Measurements from ENCODE around the gene SLX4IP. TPM values are rescaled to one million over a fixed set of nuclear protein-coding genes. Genes with fewer than 3 reads are reported as not detected.

The SLX4IP gene
- polyA plus RNA-seq, 2 of the 4 experiments (the other 2 are of a cell fraction), result 3.4 to 7.5 TPM

DNA sequence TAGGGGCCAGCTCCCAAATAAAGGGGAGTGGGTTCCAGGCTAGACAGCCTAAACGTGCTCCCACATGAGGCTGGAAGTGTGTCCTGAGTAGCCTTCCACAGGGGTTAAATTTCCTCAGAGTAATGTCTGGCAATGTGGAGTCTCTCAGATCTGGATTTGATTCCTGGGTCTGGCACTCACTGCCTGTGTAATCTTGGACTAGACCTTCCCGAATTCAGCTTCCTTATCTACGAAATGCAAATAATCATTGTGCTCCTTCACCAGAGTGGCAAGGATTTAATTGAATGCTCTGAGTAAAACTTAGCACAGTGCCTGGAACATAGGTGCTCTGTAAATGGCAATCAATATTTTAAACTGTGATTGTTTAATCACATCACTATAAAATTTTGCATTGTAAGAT, 114.4 kb downstream of the SLX4IP start:
- CTCF ChIA-PET, result interaction anchor here (0.8 to 3.1 kb wide), 10 partner anchors 27 to 994 kb away, joined by 3 to 10 read pairs (median 4); partner anchors contain the start of gene JAG1
- no peak overlapping the region for H3K4me3 ChIP-seq
- TF ChIP-seq CBX8 (IDR thresholded peaks at IDR 0.05) (no peak), MAFK (IDR thresholded peaks at IDR 0.05; ENCODE audit: partially characterized antibody) (no peak), HOXA7 (CRISPR knock-in tag; IDR thresholded peaks at IDR 0.05) (no peak), CEBPB (IDR thresholded peaks at IDR 0.05) (no peak), GATA3 (IDR thresholded peaks at IDR 0.05; ENCODE audit: borderline replicate concordance) (no peak)
- no peaks in the 10 kb centered on the region for H3K9me3 ChIP-seq
- ATAC-seq (no peak), DNase-seq (ENCODE audit: low read depth in 1 of 2, low spot score in 1 of 2) (no peak), FAIRE-seq (peak; percentile 32)
- 91% methylated on average over 3 of the region's 3 CpGs for WGBS (ENCODE audit: missing lambda C conversion rate)
- H3K4me2 ChIP-seq, result no peak overlapping the region
- peak overlapping the region in 1 of 2 experiments; percentile 59; a peak in 3 of 6 replicates for H3K27ac ChIP-seq
- POLR2A ChIA-PET, result no interaction called here
- peaks cover 41% of the 10 kb centered on the region for H3K4me1 ChIP-seq

GRCh38 chr20:10550204-10551118, 115.4 kb downstream of the SLX4IP start:
- H3K4me2 ChIP-seq, result no peak overlapping the region

DNA sequence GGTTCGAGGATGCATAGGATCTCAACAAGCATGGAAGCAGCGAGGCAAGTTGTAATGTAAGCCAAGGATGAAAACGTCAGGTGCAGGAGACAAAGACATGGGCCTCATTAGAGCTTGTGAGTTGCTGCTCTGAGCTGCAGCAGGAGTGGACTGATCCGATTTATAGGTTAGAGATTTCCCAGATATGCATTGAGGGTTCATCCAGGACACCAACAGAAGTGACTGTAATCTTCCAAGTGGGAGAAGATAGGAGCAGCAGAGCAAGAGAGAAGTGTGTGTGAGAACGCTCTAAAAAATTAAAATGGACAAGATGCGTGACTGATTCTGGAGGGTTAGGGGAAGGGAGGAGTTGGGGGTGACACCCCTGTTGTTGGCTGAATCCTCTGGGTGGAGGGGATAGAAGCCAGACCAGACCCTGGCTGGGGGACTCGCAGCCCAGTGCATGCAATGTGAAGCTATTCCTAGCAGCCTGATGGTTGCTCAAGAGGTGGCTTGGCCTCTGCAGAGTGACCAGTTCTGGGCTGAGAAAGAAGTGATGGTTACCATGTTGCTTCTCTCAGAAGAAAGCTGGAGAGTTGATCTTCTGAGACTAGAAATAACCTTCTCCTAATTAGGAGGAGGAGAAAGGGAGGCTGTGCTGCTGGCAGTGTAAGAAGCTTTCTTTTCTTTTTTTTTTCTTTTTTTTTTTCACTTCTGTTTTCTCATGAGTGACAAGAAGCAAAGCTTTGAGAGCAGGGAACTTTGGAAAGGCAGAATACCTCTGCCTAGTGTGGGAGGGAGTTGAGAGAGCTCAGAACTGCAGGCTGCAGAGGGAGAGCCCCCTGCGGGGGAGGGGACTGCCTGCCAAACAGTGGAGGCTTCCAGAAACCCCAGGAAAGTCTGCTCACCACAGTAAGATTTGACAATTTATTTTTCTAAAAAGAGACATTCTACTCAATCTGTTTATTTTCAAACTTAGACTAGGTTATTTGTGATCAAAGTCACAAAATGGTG, 116.9 kb downstream of the SLX4IP start:
- DNase-seq (ENCODE audit: low read depth in 1 of 2, low spot score in 1 of 2), result no peak
- no peak overlapping the region for H3K4me3 ChIP-seq
- WGBS (ENCODE audit: missing lambda C conversion rate), result 81% methylated on average over 8 of the region's 8 CpGs
- H3K9me3 ChIP-seq, result no peaks in the 10 kb centered on the region
- peaks cover 56% of the 10 kb centered on the region for H3K4me1 ChIP-seq
- ChIA-PET CTCF (interaction anchor here (0.7 to 3.9 kb wide), 50 partner anchors 7 to 992 kb away, joined by 3 to 25 read pairs (median 6); no protein-coding TSS in a partner anchor), POLR2A (interaction anchor here (0.6 to 2.1 kb wide), 4 partner anchors 83 to 122 kb away, joined by 3 to 9 read pairs (median 4); partner anchors contain the start of genes JAG1 and MKKS)
- ATAC-seq, result no peak
- TF ChIP-seq CEBPB (IDR thresholded peaks at IDR 0.05) (peak in 1 of 2 experiments; percentile 37; a peak in 1 of 4 replicates), ELK1 (IDR thresholded peaks at IDR 0.05; ENCODE audit: low read depth, low read length) (no peak), ESRRA (IDR thresholded peaks at IDR 0.05; ENCODE audit: borderline replicate concordance, low read length) (no peak)
- TF ChIP-seq, protein P1, sequence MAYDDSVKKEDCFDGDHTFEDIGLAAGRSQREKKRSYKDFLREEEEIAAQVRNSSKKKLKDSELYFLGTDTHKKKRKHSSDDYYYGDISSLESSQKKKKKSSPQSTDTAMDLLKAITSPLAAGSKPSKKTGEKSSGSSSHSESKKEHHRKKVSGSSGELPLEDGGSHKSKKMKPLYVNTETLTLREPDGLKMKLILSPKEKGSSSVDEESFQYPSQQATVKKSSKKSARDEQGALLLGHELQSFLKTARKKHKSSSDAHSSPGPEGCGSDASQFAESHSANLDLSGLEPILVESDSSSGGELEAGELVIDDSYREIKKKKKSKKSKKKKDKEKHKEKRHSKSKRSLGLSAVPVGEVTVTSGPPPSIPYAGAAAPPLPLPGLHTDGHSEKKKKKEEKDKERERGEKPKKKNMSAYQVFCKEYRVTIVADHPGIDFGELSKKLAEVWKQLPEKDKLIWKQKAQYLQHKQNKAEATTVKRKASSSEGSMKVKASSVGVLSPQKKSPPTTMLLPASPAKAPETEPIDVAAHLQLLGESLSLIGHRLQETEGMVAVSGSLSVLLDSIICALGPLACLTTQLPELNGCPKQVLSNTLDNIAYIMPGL (CRISPR knock-in tag; IDR thresholded peaks at IDR 0.05; ENCODE audit: borderline replicate concordance), result no peak
- H3K27ac ChIP-seq, result peak overlapping the region; percentile 46 to 74
- H3K4me2 ChIP-seq, result peak overlapping the region; percentile 2; the same call in 1 of the 3 replicates
- FAIRE-seq, result no peak

More at GRCh38 chr20:10550204-10551118, 115.4 kb downstream of the SLX4IP start:
- TF ChIP-seq, protein P2, sequence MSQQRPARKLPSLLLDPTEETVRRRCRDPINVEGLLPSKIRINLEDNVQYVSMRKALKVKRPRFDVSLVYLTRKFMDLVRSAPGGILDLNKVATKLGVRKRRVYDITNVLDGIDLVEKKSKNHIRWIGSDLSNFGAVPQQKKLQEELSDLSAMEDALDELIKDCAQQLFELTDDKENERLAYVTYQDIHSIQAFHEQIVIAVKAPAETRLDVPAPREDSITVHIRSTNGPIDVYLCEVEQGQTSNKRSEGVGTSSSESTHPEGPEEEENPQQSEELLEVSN (IDR thresholded peaks at IDR 0.05; ENCODE audit: borderline replicate concordance, low read depth), result no peak
- TF ChIP-seq CBX8 (IDR thresholded peaks at IDR 0.05) (no peak), ESRRA (IDR thresholded peaks at IDR 0.05; ENCODE audit: borderline replicate concordance, low read length) (no peak), RFX5 (IDR thresholded peaks at IDR 0.05) (no peak), EP300 (IDR thresholded peaks at IDR 0.05) (no peak), RARB (CRISPR knock-in tag; IDR thresholded peaks at IDR 0.05) (no peak), NPAS2 (CRISPR knock-in tag; IDR thresholded peaks at IDR 0.05; ENCODE audit: borderline replicate concordance) (no peak), HDAC2 (IDR thresholded peaks at IDR 0.05) (no peak)
- TF ChIP-seq, protein P1 (CRISPR knock-in tag; IDR thresholded peaks at IDR 0.05; ENCODE audit: borderline replicate concordance), result no peak
- Histone ChIP-seq H3K4me1 (peaks cover 45% of the 10 kb centered on the region), H3K9me3 (no peaks in the 10 kb centered on the region), H3K27ac (peak overlapping the region in 1 of 2 experiments; percentile 74; a peak in 4 of 6 replicates), H3K4me3 (no peak overlapping the region)
- CTCF ChIA-PET, result interaction anchor here (1.0 to 3.1 kb wide), 8 partner anchors 22 to 993 kb away, joined by 3 to 10 read pairs (median 4); partner anchors contain the start of gene JAG1
- FAIRE-seq, result no peak
- POLR2A ChIA-PET, result no interaction called here
- DNase-seq (ENCODE audit: low read depth in 1 of 2, low spot score in 1 of 2), result no peak
- no peak for ATAC-seq
- 95% methylated on average over 14 of the region's 14 CpGs for WGBS (ENCODE audit: missing lambda C conversion rate)
